ENCODE data around the gene MGAT5. TPM values are rescaled to one million over a fixed set of nuclear protein-coding genes. Genes with fewer than 3 reads are reported as not detected.

MGAT5 gene
- total RNA-seq, 2 experiments from 2014 or later: 48.2 to 56.7 TPM

GRCh38 chr2:134276381-134277172, 22.7 kb downstream of the MGAT5 start:
- POLR2A ChIA-PET: no interaction called here
- Mint-ChIP-seq H3K4me1 (peaks cover 28% of the 10 kb centered on the region), H3K27ac (no peak overlapping the region), H3K36me3 (ENCODE audit: low read depth) (peaks cover 49% of the 10 kb centered on the region), H3K9me3 (no peaks in the 10 kb centered on the region), H3K27me3 (no peaks in the 10 kb centered on the region), H3K4me3 (no peak overlapping the region)
- CTCF ChIA-PET: interaction anchor here (1.9 kb wide), 1 partner anchor 12 kb away, joined by 5 read pairs; no protein-coding TSS in a partner anchor
- no peak for DNase-seq

GRCh38 chr2:134277223-134277622, 23.4 kb downstream of the MGAT5 start:
- peaks cover 43% of the 10 kb centered on the region for H3K36me3 Mint-ChIP-seq (ENCODE audit: low read depth)
- DNase-seq: no peak
- ChIA-PET CTCF (interaction anchor here (1.9 kb wide), 1 partner anchor 12 kb away, joined by 5 read pairs; no protein-coding TSS in a partner anchor), POLR2A (no interaction called here)
- H3K9me3 Mint-ChIP-seq: no peaks in the 10 kb centered on the region
- no peaks in the 10 kb centered on the region for H3K27me3 Mint-ChIP-seq
- no peak overlapping the region for H3K4me3 Mint-ChIP-seq
- H3K27ac Mint-ChIP-seq: no peak overlapping the region
- peaks cover 29% of the 10 kb centered on the region for H3K4me1 Mint-ChIP-seq

- no peak for DNase-seq
- POLR2A ChIA-PET: no interaction called here
- Mint-ChIP-seq H3K27ac (no peak overlapping the region), H3K4me1 (peaks cover 40% of the 10 kb centered on the region), H3K9me3 (no peaks in the 10 kb centered on the region), H3K4me3 (no peak overlapping the region), H3K27me3 (no peaks in the 10 kb centered on the region), H3K36me3 (ENCODE audit: low read depth) (peaks cover 33% of the 10 kb centered on the region)
- CTCF ChIA-PET: interaction anchor here (1.3 to 1.9 kb wide), 2 partner anchors 10 to 13 kb away, joined by 3 to 5 read pairs; no protein-coding TSS in a partner anchor
These were observed 24.7 kb downstream of the MGAT5 start for GRCh38 chr2:134278553-134278952.

GRCh38 chr2:134279417-134279816, 25.5 kb downstream of the MGAT5 start:
- Mint-ChIP-seq H3K27ac (no peak overlapping the region), H3K36me3 (ENCODE audit: low read depth) (peaks cover 32% of the 10 kb centered on the region), H3K4me3 (no peak overlapping the region), H3K9me3 (no peaks in the 10 kb centered on the region), H3K27me3 (no peaks in the 10 kb centered on the region), H3K4me1 (peaks cover 45% of the 10 kb centered on the region)
- ChIA-PET CTCF (interaction anchor here (0.9 to 1.3 kb wide), 2 partner anchors 10 to 14 kb away, joined by 3 read pairs; no protein-coding TSS in a partner anchor), POLR2A (no interaction called here)
- no peak for DNase-seq

- H3K36me3 Mint-ChIP-seq (ENCODE audit: low read depth): peaks cover 34% of the 10 kb centered on the region
- H3K27me3 Mint-ChIP-seq: no peaks in the 10 kb centered on the region
- H3K9me3 Mint-ChIP-seq: no peaks in the 10 kb centered on the region
- H3K4me1 Mint-ChIP-seq: peaks cover 44% of the 10 kb centered on the region
- CTCF ChIA-PET: interaction anchor here (0.9 kb wide), 1 partner anchor 9 kb away, joined by 3 read pairs; no protein-coding TSS in a partner anchor
- POLR2A ChIA-PET: interaction anchor here (0.6 kb wide), 1 partner anchor 88 kb away, joined by 5 read pairs; no protein-coding TSS in a partner anchor
- no peak overlapping the region for H3K4me3 Mint-ChIP-seq
- no peak overlapping the region for H3K27ac Mint-ChIP-seq
- DNase-seq: no peak
These were observed 26.4 kb downstream of the MGAT5 start for GRCh38 chr2:134280231-134280630.

- Mint-ChIP-seq H3K4me1 (peaks cover 45% of the 10 kb centered on the region), H3K27me3 (no peaks in the 10 kb centered on the region), H3K27ac (no peak overlapping the region), H3K9me3 (no peaks in the 10 kb centered on the region), H3K4me3 (no peak overlapping the region), H3K36me3 (ENCODE audit: low read depth) (peaks cover 34% of the 10 kb centered on the region)
- ChIA-PET POLR2A (interaction anchor here (0.6 kb wide), 1 partner anchor 87 kb away, joined by 5 read pairs; no protein-coding TSS in a partner anchor), CTCF (interaction anchor here (0.6 kb wide), 1 partner anchor 288 kb away, joined by 3 read pairs; no protein-coding TSS in a partner anchor)
- DNase-seq: no peak
These were observed 26.9 kb downstream of the MGAT5 start for GRCh38 chr2:134280726-134281125.

GRCh38 chr2:134281815-134282419, 28.0 kb downstream of the MGAT5 start:
- Mint-ChIP-seq H3K4me1 (peaks cover 51% of the 10 kb centered on the region), H3K9me3 (no peaks in the 10 kb centered on the region), H3K4me3 (no peak overlapping the region), H3K36me3 (ENCODE audit: low read depth) (peaks cover 34% of the 10 kb centered on the region), H3K27me3 (no peaks in the 10 kb centered on the region), H3K27ac (peak overlapping the region; percentile 76)
- ChIA-PET CTCF (interaction anchor here (1.4 kb wide), 1 partner anchor 160 kb away, joined by 4 read pairs; no protein-coding TSS in a partner anchor), POLR2A (interaction anchor here (0.6 kb wide), 1 partner anchor 156 kb away, joined by 3 read pairs; no protein-coding TSS in a partner anchor)
- no peak for DNase-seq

GRCh38 chr2:134282629-134283400, 28.9 kb downstream of the MGAT5 start:
- no peaks in the 10 kb centered on the region for H3K27me3 Mint-ChIP-seq
- peak overlapping the region; percentile 76 for H3K27ac Mint-ChIP-seq
- H3K4me3 Mint-ChIP-seq: peak overlapping the region; percentile 30
- H3K9me3 Mint-ChIP-seq: no peaks in the 10 kb centered on the region
- DNase-seq: peak; percentile 46
- peaks cover 27% of the 10 kb centered on the region for H3K36me3 Mint-ChIP-seq (ENCODE audit: low read depth)
- ChIA-PET POLR2A (no interaction called here), CTCF (interaction anchor here (0.6 to 1.4 kb wide), 3 partner anchors 17 to 203 kb away, joined by 3 to 4 read pairs (median 3); no protein-coding TSS in a partner anchor)
- H3K4me1 Mint-ChIP-seq: peaks cover 49% of the 10 kb centered on the region

GRCh38 chr2:134283661-134284060, 29.8 kb downstream of the MGAT5 start:
- CTCF ChIA-PET: interaction anchor here (0.6 to 1.4 kb wide), 3 partner anchors 16 to 202 kb away, joined by 3 to 4 read pairs (median 3); no protein-coding TSS in a partner anchor
- H3K27me3 Mint-ChIP-seq: no peaks in the 10 kb centered on the region
- H3K36me3 Mint-ChIP-seq (ENCODE audit: low read depth): peaks cover 22% of the 10 kb centered on the region
- DNase-seq: no peak
- peaks cover 49% of the 10 kb centered on the region for H3K4me1 Mint-ChIP-seq
- H3K27ac Mint-ChIP-seq: peak overlapping the region; percentile 76
- POLR2A ChIA-PET: no interaction called here
- no peaks in the 10 kb centered on the region for H3K9me3 Mint-ChIP-seq
- peak overlapping the region; percentile 1 for H3K4me3 Mint-ChIP-seq

GRCh38 chr2:134284119-134284670, 30.3 kb downstream of the MGAT5 start:
- H3K36me3 Mint-ChIP-seq (ENCODE audit: low read depth): peaks cover 20% of the 10 kb centered on the region
- DNase-seq: no peak
- no peaks in the 10 kb centered on the region for H3K27me3 Mint-ChIP-seq
- H3K27ac Mint-ChIP-seq: peak overlapping the region; percentile 76
- peaks cover 49% of the 10 kb centered on the region for H3K4me1 Mint-ChIP-seq
- POLR2A ChIA-PET: no interaction called here
- H3K4me3 Mint-ChIP-seq: no peak overlapping the region
- H3K9me3 Mint-ChIP-seq: no peaks in the 10 kb centered on the region
- CTCF ChIA-PET: interaction anchor here (1.0 kb wide), 1 partner anchor 15 kb away, joined by 3 read pairs; no protein-coding TSS in a partner anchor

- ChIA-PET POLR2A (no interaction called here), CTCF (no interaction called here)
- DNase-seq: no peak
- Mint-ChIP-seq H3K36me3 (ENCODE audit: low read depth) (peaks cover 20% of the 10 kb centered on the region), H3K4me3 (no peak overlapping the region), H3K4me1 (peaks cover 34% of the 10 kb centered on the region), H3K27ac (peak overlapping the region; percentile 61), H3K9me3 (no peaks in the 10 kb centered on the region), H3K27me3 (no peaks in the 10 kb centered on the region)
These were observed 33.5 kb downstream of the MGAT5 start for GRCh38 chr2:134287323-134287722.

GRCh38 chr2:134288814-134289213, 34.9 kb downstream of the MGAT5 start:
- DNase-seq: no peak
- H3K4me3 Mint-ChIP-seq: no peak overlapping the region
- POLR2A ChIA-PET: no interaction called here
- no peak overlapping the region for H3K27ac Mint-ChIP-seq
- CTCF ChIA-PET: interaction anchor here (1.2 to 4.1 kb wide), 5 partner anchors 9 to 46 kb away, joined by 3 to 14 read pairs (median 4); no protein-coding TSS in a partner anchor
- H3K27me3 Mint-ChIP-seq: no peaks in the 10 kb centered on the region
- H3K9me3 Mint-ChIP-seq: no peaks in the 10 kb centered on the region
- peaks cover 30% of the 10 kb centered on the region for H3K4me1 Mint-ChIP-seq
- peaks cover 22% of the 10 kb centered on the region for H3K36me3 Mint-ChIP-seq (ENCODE audit: low read depth)
